Mesodermal cell (in vitro differentiated cells): Measurements from ENCODE around the gene APMAP.

Source experiments
- H3K27ac ChIP-seq: 2 replicates; pipeline ENCODE4 v1.7.0; 2013; ENCODE audit warnings: mild to moderate bottlenecking, low read depth, low read length, moderate library complexity; ENCODE audit not compliant: severe bottlenecking
- H3K36me3 ChIP-seq: 2 replicates; pipeline ENCODE4 v1.7.1; 2013; ENCODE audit warnings: mild to moderate bottlenecking, low read length, moderate library complexity; ENCODE audit not compliant: control insufficient read depth, insufficient read depth
- H3K4me1 ChIP-seq: one replicate; pipeline ENCODE4 v1.7.1; 2013; ENCODE audit warnings: mild to moderate bottlenecking, low read length; ENCODE audit not compliant: insufficient read depth, control insufficient read depth, poor library complexity, severe bottlenecking
- H3K4me3 ChIP-seq: 2 replicates; pipeline ENCODE4 v1.7.0; 2013; ENCODE audit warnings: low read length, control low read depth, mild to moderate bottlenecking; ENCODE audit not compliant: insufficient read depth, poor library complexity, severe bottlenecking; ENCODE audit errors: extremely low read depth
- H3K9me3 ChIP-seq: 2 replicates; pipeline ENCODE4 v1.7.1; 2013; ENCODE audit warnings: mild to moderate bottlenecking, low read length, moderate library complexity; ENCODE audit not compliant: control insufficient read depth
- WGBS, 2 experiments: methylation state at CpG; one replicate each; pipeline ENCODE4 v1.1.5; 2013; ENCODE audit warnings: missing lambda C conversion rate in 2 of 2; ENCODE audit not compliant: insufficient coverage in 2 of 2; 5-methylcytosine and 5-hydroxymethylcytosine counted together

APMAP gene

GRCh38 chr20:24913076-24913628 is 79.4 kb downstream of the APMAP start:
- Histone ChIP-seq H3K27ac (no peak overlapping the region), H3K9me3 (no peaks in the 10 kb centered on the region), H3K4me3 (no peak overlapping the region), H3K36me3 (no peaks in the 10 kb centered on the region), H3K4me1 (no peaks in the 10 kb centered on the region)
- WGBS, 2 experiments = 87 to 97% methylated on average over 6 to 8 of the region's 9 CpGs
